Mesendoderm (in vitro differentiated cells): Measurements from ENCODE around the gene MEF2C.

ENCODE experiments used
- DNase-seq: peaks from one replicate; pipeline ENCODE4 v3.0.0; 2013
- H2AK5ac ChIP-seq: 2 replicates; pipeline ENCODE4 v1.6.1; 2013; ENCODE audit warnings: low read length, inconsistent platforms
- H2BK120ac ChIP-seq: 2 replicates; pipeline ENCODE4 v1.6.1; 2013; ENCODE audit warnings: low read depth, mild to moderate bottlenecking, low read length, moderate library complexity, mixed read lengths
- H2BK15ac ChIP-seq: replicated peaks from 2 replicates; pipeline ENCODE4 v1.6.1; 2013; ENCODE audit warnings: low read depth, mild to moderate bottlenecking, moderate library complexity
- H2BK5ac ChIP-seq: 2 replicates; pipeline ENCODE4 v1.6.1; 2013; ENCODE audit warnings: low read length, inconsistent platforms
- H3K18ac ChIP-seq: 2 replicates; pipeline ENCODE4 v1.6.1; 2013; ENCODE audit warnings: mild to moderate bottlenecking, low read length, mixed read lengths
- H3K23ac ChIP-seq: one replicate; pipeline ENCODE4 v1.6.1; 2013; ENCODE audit warnings: low read length
- H3K27ac ChIP-seq: 2 replicates; pipeline ENCODE4 v1.5.1; 2013; ENCODE audit warnings: low read depth, mild to moderate bottlenecking, inconsistent platforms, low read length, moderate library complexity
- H3K27me3 ChIP-seq: 2 replicates; pipeline ENCODE4 v1.6.1; 2013; ENCODE audit warnings: low read length, control low read depth, mild to moderate bottlenecking, inconsistent platforms; ENCODE audit not compliant: insufficient read depth, poor library complexity
- H3K36me3 ChIP-seq: 2 replicates; pipeline ENCODE4 v1.6.1; 2013; ENCODE audit warnings: low read length, inconsistent platforms; ENCODE audit not compliant: control insufficient read depth, insufficient read depth
- H3K4ac ChIP-seq: one replicate; pipeline ENCODE4 v1.6.1; 2013; ENCODE audit warnings: low read depth, mild to moderate bottlenecking, low read length, moderate library complexity
- H3K4me1 ChIP-seq: 2 replicates; pipeline ENCODE4 v1.6.1; 2013; ENCODE audit warnings: low read depth, low read length, inconsistent platforms; ENCODE audit not compliant: control insufficient read depth
- H3K4me2 ChIP-seq: 2 replicates; pipeline ENCODE4 v1.6.1; 2013; ENCODE audit warnings: low read length
- H3K4me3 ChIP-seq: 2 replicates; pipeline ENCODE4 v1.5.1; 2013; ENCODE audit warnings: mild to moderate bottlenecking, low read length
- H3K56ac ChIP-seq: one replicate; pipeline ENCODE4 v1.6.1; 2013; ENCODE audit warnings: low read length
- H3K79me1 ChIP-seq: 2 replicates; pipeline ENCODE4 v1.6.1; 2013; ENCODE audit warnings: low read length, inconsistent platforms
- H3K79me2 ChIP-seq: 2 replicates; pipeline ENCODE4 v1.6.1; 2013; ENCODE audit warnings: mild to moderate bottlenecking, low read length; ENCODE audit not compliant: control insufficient read depth, insufficient read depth
- H3K9ac ChIP-seq: 2 replicates; pipeline ENCODE4 v1.6.1; 2013; ENCODE audit warnings: low read length, inconsistent platforms
- H4K5ac ChIP-seq: one replicate; pipeline ENCODE4 v1.6.1; 2013; ENCODE audit warnings: low read length
- H4K8ac ChIP-seq: one replicate; pipeline ENCODE4 v1.6.1; 2013; ENCODE audit warnings: low read depth, mild to moderate bottlenecking, control low read depth, low read length, moderate library complexity
- WGBS: extraction: QIAGEN DNeasy Blood & Tissue Kit; methylation state at CpG from one replicate; pipeline ENCODE4 v1.1.7; 2013; ENCODE audit warnings: low lambda C conversion rate, missing lambda C conversion rate; ENCODE audit not compliant: insufficient coverage; ENCODE audit errors: extremely low coverage; 5-methylcytosine and 5-hydroxymethylcytosine counted together

MEF2C gene

GRCh38 chr5:88845081-88845697, 37.8 kb downstream of the MEF2C start:
- Histone ChIP-seq H2BK15ac (no peak overlapping the region), H3K79me2 (no peaks in the 10 kb centered on the region), H4K8ac (no peak overlapping the region), H3K23ac (no peak overlapping the region), H2BK5ac (no peak overlapping the region), H3K27ac (no peak overlapping the region), H3K4me1 (no peaks in the 10 kb centered on the region), H3K4me3 (no peak overlapping the region), H3K18ac (no peak overlapping the region), H3K4me2 (no peak overlapping the region), H3K9ac (no peak overlapping the region), H4K5ac (no peak overlapping the region), H3K79me1 (no peaks in the 10 kb centered on the region), H2AK5ac (no peak overlapping the region), H2BK120ac (no peak overlapping the region), H3K4ac (no peak overlapping the region), H3K36me3 (no peaks in the 10 kb centered on the region), H3K56ac (no peak overlapping the region), H3K27me3 (no peaks in the 10 kb centered on the region)
- DNase-seq: no peak
- WGBS: no CpG with 5 or more reads among the region's 8 CpGs

GRCh38 chr5:88842784-88843183, 40.2 kb downstream of the MEF2C start:
- WGBS: no CpG with 5 or more reads among the region's 4 CpGs
- no peak overlapping the region for H3K18ac ChIP-seq

GRCh38 chr5:88841212-88841611, 41.8 kb downstream of the MEF2C start:
- Histone ChIP-seq H3K4me1 (no peaks in the 10 kb centered on the region), H3K79me2 (no peaks in the 10 kb centered on the region), H3K56ac (no peak overlapping the region), H2AK5ac (no peak overlapping the region), H4K5ac (no peak overlapping the region), H4K8ac (no peak overlapping the region), H3K79me1 (no peaks in the 10 kb centered on the region), H3K9ac (no peak overlapping the region), H3K4me2 (no peak overlapping the region), H2BK15ac (no peak overlapping the region), H3K4ac (no peak overlapping the region), H2BK5ac (no peak overlapping the region), H2BK120ac (no peak overlapping the region), H3K27ac (no peak overlapping the region), H3K36me3 (no peaks in the 10 kb centered on the region), H3K23ac (no peak overlapping the region), H3K18ac (no peak overlapping the region), H3K27me3 (no peaks in the 10 kb centered on the region), H3K4me3 (no peak overlapping the region)
- no peak for DNase-seq
- no CpG with 5 or more reads among the region's 4 CpGs for WGBS

More at GRCh38 chr5:88842784-88843183, 40.2 kb downstream of the MEF2C start:
- no peak overlapping the region for H3K56ac ChIP-seq
- no peak for DNase-seq
- H3K4me3 ChIP-seq: no peak overlapping the region
- H2BK15ac ChIP-seq: no peak overlapping the region
- H3K4me2 ChIP-seq: no peak overlapping the region
- H3K79me1 ChIP-seq: no peaks in the 10 kb centered on the region
- H2BK5ac ChIP-seq: no peak overlapping the region
- no peak overlapping the region for H4K5ac ChIP-seq
- no peak overlapping the region for H3K27ac ChIP-seq
- no peak overlapping the region for H2BK120ac ChIP-seq
- no peaks in the 10 kb centered on the region for H3K36me3 ChIP-seq
- no peak overlapping the region for H3K4ac ChIP-seq
- no peaks in the 10 kb centered on the region for H3K27me3 ChIP-seq
- no peak overlapping the region for H2AK5ac ChIP-seq
- no peaks in the 10 kb centered on the region for H3K4me1 ChIP-seq
- H3K79me2 ChIP-seq: no peaks in the 10 kb centered on the region
- H3K9ac ChIP-seq: no peak overlapping the region
- no peak overlapping the region for H4K8ac ChIP-seq
- H3K23ac ChIP-seq: no peak overlapping the region

- H2BK15ac ChIP-seq: no peak overlapping the region
- H3K23ac ChIP-seq: no peak overlapping the region
- H3K4me2 ChIP-seq: no peak overlapping the region
- no peak overlapping the region for H4K5ac ChIP-seq
- no peak overlapping the region for H2BK5ac ChIP-seq
- no peaks in the 10 kb centered on the region for H3K27me3 ChIP-seq
- no peak for DNase-seq
- no peak overlapping the region for H3K4ac ChIP-seq
- no peak overlapping the region for H2AK5ac ChIP-seq
- H3K27ac ChIP-seq: no peak overlapping the region
- H3K36me3 ChIP-seq: no peaks in the 10 kb centered on the region
- H3K56ac ChIP-seq: no peak overlapping the region
- no peak overlapping the region for H3K4me3 ChIP-seq
- no peak overlapping the region for H3K9ac ChIP-seq
- no peak overlapping the region for H4K8ac ChIP-seq
- no peak overlapping the region for H2BK120ac ChIP-seq
- no peak overlapping the region for H3K18ac ChIP-seq
- H3K79me1 ChIP-seq: no peaks in the 10 kb centered on the region
- no peaks in the 10 kb centered on the region for H3K79me2 ChIP-seq
- no peaks in the 10 kb centered on the region for H3K4me1 ChIP-seq
These were observed 42.5 kb downstream of the MEF2C start for GRCh38 chr5:88840495-88840894.

GRCh38 chr5:88839238-88839637, 43.7 kb downstream of the MEF2C start:
- H3K4me3 ChIP-seq: no peak overlapping the region
- no peaks in the 10 kb centered on the region for H3K27me3 ChIP-seq
- H4K5ac ChIP-seq: no peak overlapping the region
- no peak overlapping the region for H3K56ac ChIP-seq
- H2AK5ac ChIP-seq: no peak overlapping the region
- H2BK15ac ChIP-seq: no peak overlapping the region
- no peaks in the 10 kb centered on the region for H3K36me3 ChIP-seq
- no peak overlapping the region for H3K9ac ChIP-seq
- H3K79me2 ChIP-seq: no peaks in the 10 kb centered on the region
- no CpG with 5 or more reads among the region's 4 CpGs for WGBS
- no peak for DNase-seq
- H3K18ac ChIP-seq: no peak overlapping the region
- H2BK120ac ChIP-seq: no peak overlapping the region
- no peak overlapping the region for H3K4ac ChIP-seq
- H3K23ac ChIP-seq: no peak overlapping the region
- H3K4me2 ChIP-seq: no peak overlapping the region
- H3K27ac ChIP-seq: no peak overlapping the region
- no peaks in the 10 kb centered on the region for H3K4me1 ChIP-seq
- no peak overlapping the region for H2BK5ac ChIP-seq
- no peak overlapping the region for H4K8ac ChIP-seq
- no peaks in the 10 kb centered on the region for H3K79me1 ChIP-seq

GRCh38 chr5:88838500-88838899, 44.5 kb downstream of the MEF2C start:
- no peak overlapping the region for H3K9ac ChIP-seq
- no peaks in the 10 kb centered on the region for H3K36me3 ChIP-seq
- H3K4me3 ChIP-seq: no peak overlapping the region
- H3K23ac ChIP-seq: no peak overlapping the region
- no peak overlapping the region for H2BK5ac ChIP-seq
- H3K56ac ChIP-seq: no peak overlapping the region
- H3K4me1 ChIP-seq: no peaks in the 10 kb centered on the region
- H2BK120ac ChIP-seq: no peak overlapping the region
- no peak overlapping the region for H2BK15ac ChIP-seq
- no peak overlapping the region for H4K5ac ChIP-seq
- H3K79me1 ChIP-seq: no peaks in the 10 kb centered on the region
- no peak overlapping the region for H3K4me2 ChIP-seq
- H3K27ac ChIP-seq: no peak overlapping the region
- no peaks in the 10 kb centered on the region for H3K79me2 ChIP-seq
- no peak overlapping the region for H4K8ac ChIP-seq
- H3K27me3 ChIP-seq: no peaks in the 10 kb centered on the region
- no peak for DNase-seq
- WGBS: no CpG with 5 or more reads among the region's 1 CpG
- H3K18ac ChIP-seq: no peak overlapping the region
- no peak overlapping the region for H2AK5ac ChIP-seq
- no peak overlapping the region for H3K4ac ChIP-seq
